Parietal lobe (tissue), 1 donor: Measurements from ENCODE around the gene SDCBP2. TPM values are rescaled to one million over a fixed set of nuclear protein-coding genes. Genes with fewer than 3 reads are reported as not detected.

ENCODE experiments used
- total RNA-seq: library from RNA; depleted of rRNA; stranded (reverse); fragments of >200 nt; gene quantifications from one replicate; pipeline ENCODE4 v1.2.3, GENCODE V29; 2014

Gene SDCBP2
- 2.8 TPM for total RNA-seq

GRCh38 chr20:1328680-1329330, at the start of gene SDCBP2:
SDCBP2 (minus strand) TSS chr20:1329139; CDS start chr20:1320416, 8,723 bp downstream.

GRCh38 chr20:1266167-1266973, 62.6 kb downstream of the SDCBP2 start, which contains the start of gene SNPH:
SNPH (plus strand) TSS chr20:1266294; CDS start chr20:1296240, 29,946 bp downstream.

Other genes with a start within 250 kb of the SDCBP2 start
- 42.3 TPM for gene PSMF1, start 210.5 kb downstream of the SDCBP2 start, total RNA-seq
- gene TMEM74B, start 144.2 kb downstream of the SDCBP2 start, total RNA-seq, result 12.5 TPM
- 1.3 TPM for gene C20orf202, start 125.7 kb downstream of the SDCBP2 start, total RNA-seq
- gene RAD21L1, start 103.1 kb downstream of the SDCBP2 start, total RNA-seq, result not detected
- 22.2 TPM for gene SNPH, start 62.8 kb downstream of the SDCBP2 start, total RNA-seq
- 101 TPM for gene FKBP1A, start 63.9 kb upstream of the SDCBP2 start, total RNA-seq
- gene NSFL1C, start 137.7 kb upstream of the SDCBP2 start, total RNA-seq, result 45.7 TPM
- gene SIRPB2, start 162.3 kb upstream of the SDCBP2 start, total RNA-seq, result 1.3 TPM
- not detected for gene SIRPD, start 228.6 kb upstream of the SDCBP2 start, total RNA-seq